IMR-90 (cell line): ENCODE data around the gene ALB. TPM values are rescaled to one million over a fixed set of nuclear protein-coding genes. Genes with fewer than 3 reads are reported as not detected.

Experiments used
- ATAC-seq: fragments of 200-7000 bp; cut with Tn5 transposase; 2 replicates; pipeline ENCODE4 v1.9.1; 2020; ENCODE audit warnings: low read depth, mild to moderate bottlenecking, moderate library complexity
- BruUV-seq: library from RNA; stranded (reverse); fragments of 400-500 nt; replicated peaks from 2 replicates; lab custom pipeline; 2021; lab: Mats Ljungman, UMichigan
- CTCF ChIA-PET: fragments of 300-600 bp; formaldehyde crosslinking; extraction: SDS; loops from one replicate; lab custom pipeline; 2021; ENCODE audit warnings: antibody characterized with exemption; lab: Yijun Ruan, JAX
- POLR2A ChIA-PET: fragments of 300-600 bp; sonication (Branson Sonifier 250); formaldehyde crosslinking; loops from one replicate; lab custom pipeline; 2022; ENCODE audit warnings: antibody characterized with exemption; ENCODE audit not compliant: unreplicated experiment; lab: Charles Lee
- DNase-seq: peaks from one replicate; pipeline ENCODE4 v3.0.0; 2013
- H2AFZ ChIP-seq: replicated peaks from 2 replicates; pipeline ENCODE3; 2013; ENCODE audit warnings: low read length, mild to moderate bottlenecking; ENCODE audit not compliant: poor library complexity
- H2AK5ac ChIP-seq: 2 replicates; pipeline ENCODE4 v1.6.1; 2013; ENCODE audit warnings: low read depth, low read length, inconsistent platforms
- H2AK9ac ChIP-seq: replicated peaks from 2 replicates; pipeline ENCODE3; 2013; ENCODE audit warnings: mild to moderate bottlenecking, low read depth, low read length, moderate library complexity; ENCODE audit not compliant: poor library complexity
- H2BK120ac ChIP-seq: 2 replicates; pipeline ENCODE4 v1.6.1; 2013; ENCODE audit warnings: low read depth, low read length, inconsistent platforms
- H2BK15ac ChIP-seq: 3 replicates; pipeline ENCODE4 v1.6.1; 2013; ENCODE audit warnings: low read depth, low read length, inconsistent platforms
- H2BK20ac ChIP-seq: 2 replicates; pipeline ENCODE4 v1.6.1; 2013; ENCODE audit warnings: low read depth, mild to moderate bottlenecking, inconsistent platforms, low read length, moderate library complexity
- H2BK5ac ChIP-seq: 2 replicates; pipeline ENCODE4 v1.6.1; 2013; ENCODE audit warnings: mild to moderate bottlenecking, low read depth, low read length, inconsistent platforms; ENCODE audit not compliant: poor library complexity, severe bottlenecking
- H3K14ac ChIP-seq: replicated peaks from 2 replicates; pipeline ENCODE4 v1.6.1; 2013; ENCODE audit warnings: low read depth, low read length, inconsistent platforms
- H3K18ac ChIP-seq: 2 replicates; pipeline ENCODE4 v1.6.1; 2013; ENCODE audit warnings: low read depth, low read length, control low read depth
- H3K23ac ChIP-seq: 2 replicates; pipeline ENCODE4 v1.6.1; 2013; ENCODE audit warnings: low read depth, low read length, inconsistent platforms
- H3K27ac ChIP-seq: 2 replicates; pipeline ENCODE4 v1.5.1; 2013; ENCODE audit warnings: mild to moderate bottlenecking, control low read depth, low read length; ENCODE audit not compliant: insufficient read depth
- H3K27me3 ChIP-seq: 2 replicates; pipeline ENCODE4 v1.6.1; 2013; ENCODE audit warnings: low read length; ENCODE audit not compliant: control insufficient read depth, insufficient read depth
- H3K36me3 ChIP-seq: 2 replicates; pipeline ENCODE4 v1.6.1; 2013; ENCODE audit warnings: low read length, mixed read lengths; ENCODE audit not compliant: control insufficient read depth, insufficient read depth
- H3K4ac ChIP-seq: 2 replicates; pipeline ENCODE4 v1.6.1; 2013; ENCODE audit warnings: low read depth, low read length, inconsistent platforms
- H3K4me1 ChIP-seq: 2 replicates; pipeline ENCODE4 v1.6.1; 2013; ENCODE audit warnings: low read length, mixed read lengths; ENCODE audit not compliant: control insufficient read depth, insufficient read depth
- H3K4me2 ChIP-seq: 2 replicates; pipeline ENCODE4 v1.6.1; 2013; ENCODE audit warnings: low read depth, mild to moderate bottlenecking, control low read depth, low read length, moderate library complexity
- H3K4me3 ChIP-seq: 2 replicates; pipeline ENCODE4 v1.5.1; 2013; ENCODE audit warnings: low read depth, mild to moderate bottlenecking, control low read depth, low read length, moderate library complexity; ENCODE audit not compliant: insufficient read depth
- H3K56ac ChIP-seq: 2 replicates; pipeline ENCODE4 v1.6.1; 2013; ENCODE audit warnings: low read length, inconsistent platforms; ENCODE audit not compliant: insufficient read depth; ENCODE audit errors: extremely low read depth
- H3K79me1 ChIP-seq, 2 experiments: 2 replicates each; pipeline ENCODE4 v1.6.1; 2013; ENCODE audit warnings: low read length in 2 of 2, inconsistent platforms in 1 of 2, low read depth in 1 of 2
- H3K9ac ChIP-seq: 2 replicates; pipeline ENCODE4 v1.6.1; 2013; ENCODE audit warnings: low read depth, low read length, control low read depth
- H3K9me1 ChIP-seq: 2 replicates; pipeline ENCODE4 v1.6.1; 2013; ENCODE audit warnings: low read length, inconsistent platforms; ENCODE audit not compliant: insufficient read depth
- H3K9me3 ChIP-seq: 2 replicates; pipeline ENCODE4 v1.6.1; 2013; ENCODE audit warnings: low read length; ENCODE audit not compliant: control insufficient read depth, insufficient read depth
- H4K20me1 ChIP-seq: 2 replicates; pipeline ENCODE4 v1.6.1; 2013; ENCODE audit warnings: low read length, inconsistent platforms; ENCODE audit not compliant: insufficient read depth
- H4K5ac ChIP-seq: 2 replicates; pipeline ENCODE4 v1.6.1; 2013; ENCODE audit warnings: mild to moderate bottlenecking, low read depth, low read length, control low read depth
- H4K8ac ChIP-seq, 2 experiments: 2 replicates each; pipeline ENCODE4 v1.6.1; 2013; ENCODE audit warnings: low read depth in 2 of 2, low read length in 2 of 2, control low read depth in 1 of 2, inconsistent platforms in 1 of 2
- H4K91ac ChIP-seq: 2 replicates; pipeline ENCODE4 v1.6.1; 2013; ENCODE audit warnings: low read depth, low read length, inconsistent platforms; ENCODE audit not compliant: insufficient read depth
- FOS ChIP-seq: fragments of 150-350 bp; IDR thresholded peaks from 2 replicates; pipeline ENCODE4 v1.6.1; 2016; ENCODE audit warnings: low read depth, low read length
- WGBS, 2 experiments: methylation state at CpG; one replicate each; pipeline versions ENCODE4 v1.1.5 to v1.1.7; 2013; ENCODE audit warnings: missing lambda C conversion rate in 2 of 2; ENCODE audit not compliant: insufficient read length in 1 of 2; ENCODE audit errors: extremely low coverage in 2 of 2; 5-methylcytosine and 5-hydroxymethylcytosine counted together
- dilution Hi-C: fragments of 300-500 bp; cut with HindIII; formaldehyde crosslinking; loops from one replicate; pipeline ENCODE4 v1.14.3; 2018; ENCODE audit warnings: low sequenced_read_pairs; ENCODE audit not compliant: unreplicated experiment
- in situ Hi-C: fragments of 300-500 bp; cut with MboI; formaldehyde crosslinking; loops from 3 replicates; pipeline ENCODE4 v1.14.3; 2019; ENCODE audit warnings: low sequenced_read_pairs, inconsistent platforms, mixed read lengths
- intact Hi-C: fragments of 100-400 bp; cut with micrococcal nuclease; formaldehyde crosslinking; loops from 2 replicates; pipeline ENCODE4 v1.10.0; 2022
- polyA plus RNA-seq, 3 experiments: library from polyadenylated mRNA; depleted of rRNA; stranded (reverse); fragments of >200 nt; gene quantifications; 2 replicates each; pipeline ENCODE4 v1.2.3, GENCODE V29; 2012; ENCODE audit warnings: low replicate concordance in 1 of 3
- total RNA-seq: library from RNA; depleted of rRNA; stranded (reverse); fragments of >200 nt; gene quantifications from 2 replicates; pipeline ENCODE4 v1.2.3, GENCODE V29; 2012

The ALB gene
- total and polyA plus RNA-seq, 2 of the 4 experiments (the other 2 are of a cell fraction): not detected

GRCh38 chr4:73405138-73405537, 1.1 kb downstream of the ALB start:
- Histone ChIP-seq H3K4me2 (no peak overlapping the region), H2BK20ac (no peak overlapping the region), H3K18ac (no peak overlapping the region), H3K36me3 (no peaks in the 10 kb centered on the region), H3K4me3 (no peak overlapping the region), H3K23ac (no peak overlapping the region), H3K27ac (no peak overlapping the region), H2BK120ac (no peak overlapping the region), H2AK5ac (no peak overlapping the region), H4K8ac (no peak overlapping the region), H4K20me1 (no peaks in the 10 kb centered on the region), H3K4ac (no peak overlapping the region), H2AFZ (no peak overlapping the region), H4K91ac (no peak overlapping the region), H3K9ac (no peak overlapping the region), H4K5ac (no peak overlapping the region), H3K4me1 (no peaks in the 10 kb centered on the region), H3K27me3 (peaks cover 2% of the 10 kb centered on the region; the same call in 1 of the 2 replicates), H2BK15ac (no peak overlapping the region), H3K14ac (no peak overlapping the region), H3K9me3 (no peaks in the 10 kb centered on the region), H2AK9ac (no peak overlapping the region), H3K9me1 (no peaks in the 10 kb centered on the region), H3K56ac (no peak overlapping the region), H3K79me1 (no peaks in the 10 kb centered on the region), H2BK5ac (no peak overlapping the region)
- intact Hi-C loops: no loop called here
- ChIA-PET POLR2A (no interaction called here), CTCF (no interaction called here)
- BruUV-seq: no TSS peak
- ATAC-seq (no peak), DNase-seq (no peak)
- TF ChIP-seq FOS: no peak
- in situ Hi-C loops: no loop called here
- dilution Hi-C loops: no loop called here
- no CpG with 5 or more reads among the region's 2 CpGs for WGBS, 2 experiments
